Parathyroid adenoma (tissue), 2 donors: ENCODE data around the gene PALD1.

Experiments
- H2AFZ ChIP-seq: fragments of 300-600 bp; sonication (generic); one replicate; pipeline ENCODE4 v1.7.0; 2017; ENCODE audit warnings: antibody characterized with exemption, mild to moderate bottlenecking
- H3K27ac ChIP-seq: fragments of 300-600 bp; sonication (generic); one replicate; pipeline ENCODE4 v1.7.0; 2017
- H3K27me3 ChIP-seq: fragments of 300-600 bp; sonication (generic); one replicate; pipeline ENCODE4 v1.7.0; 2017; ENCODE audit warnings: low read length; ENCODE audit not compliant: control insufficient read depth, insufficient read depth
- H3K36me3 ChIP-seq: fragments of 300-600 bp; sonication (generic); one replicate; pipeline ENCODE4 v1.7.0; 2017; ENCODE audit warnings: low read length; ENCODE audit not compliant: control insufficient read depth, insufficient read depth
- H3K4me1 ChIP-seq: fragments of 300-600 bp; sonication (generic); one replicate; pipeline ENCODE4 v1.7.0; 2017; ENCODE audit warnings: control low read depth
- H3K4me2 ChIP-seq: fragments of 300-600 bp; sonication (generic); one replicate; pipeline ENCODE4 v1.7.0; 2017; ENCODE audit warnings: low read length
- H3K4me3 ChIP-seq: fragments of 300-600 bp; sonication (generic); one replicate; pipeline ENCODE4 v1.7.0; 2017; ENCODE audit warnings: low read depth, low read length
- H3K79me2 ChIP-seq: fragments of 300-600 bp; sonication (generic); one replicate; pipeline ENCODE4 v1.7.0; 2017; ENCODE audit warnings: control low read depth
- H3K9ac ChIP-seq: fragments of 300-600 bp; sonication (generic); one replicate; pipeline ENCODE4 v1.7.0; 2017; ENCODE audit warnings: mild to moderate bottlenecking
- H3K9me3 ChIP-seq: fragments of 300-600 bp; sonication (generic); one replicate; pipeline ENCODE4 v1.7.0; 2017; ENCODE audit warnings: low read length; ENCODE audit not compliant: control insufficient read depth
- TF ChIP-seq, protein P1 (sequence below): fragments of 300-600 bp; sonication (generic); IDR thresholded peaks from one replicate; pipeline ENCODE4 v1.7.0; 2017; ENCODE audit warnings: antibody characterized with exemption, mild to moderate bottlenecking
- donor health status: primary hyperparathyroidism.

Gene PALD1

GRCh38 chr10:70461397-70462348 is 16.9 kb upstream of the PALD1 start:
- Histone ChIP-seq H2AFZ (no peak overlapping the region), H3K4me3 (no peak overlapping the region), H3K36me3 (no peaks in the 10 kb centered on the region), H3K4me2 (no peak overlapping the region), H3K27ac (no peak overlapping the region), H3K4me1 (peaks cover 3% of the 10 kb centered on the region), H3K9ac (no peak overlapping the region), H3K9me3 (no peaks in the 10 kb centered on the region), H3K79me2 (no peaks in the 10 kb centered on the region), H3K27me3 (no peaks in the 10 kb centered on the region)
- TF ChIP-seq, protein P1, sequence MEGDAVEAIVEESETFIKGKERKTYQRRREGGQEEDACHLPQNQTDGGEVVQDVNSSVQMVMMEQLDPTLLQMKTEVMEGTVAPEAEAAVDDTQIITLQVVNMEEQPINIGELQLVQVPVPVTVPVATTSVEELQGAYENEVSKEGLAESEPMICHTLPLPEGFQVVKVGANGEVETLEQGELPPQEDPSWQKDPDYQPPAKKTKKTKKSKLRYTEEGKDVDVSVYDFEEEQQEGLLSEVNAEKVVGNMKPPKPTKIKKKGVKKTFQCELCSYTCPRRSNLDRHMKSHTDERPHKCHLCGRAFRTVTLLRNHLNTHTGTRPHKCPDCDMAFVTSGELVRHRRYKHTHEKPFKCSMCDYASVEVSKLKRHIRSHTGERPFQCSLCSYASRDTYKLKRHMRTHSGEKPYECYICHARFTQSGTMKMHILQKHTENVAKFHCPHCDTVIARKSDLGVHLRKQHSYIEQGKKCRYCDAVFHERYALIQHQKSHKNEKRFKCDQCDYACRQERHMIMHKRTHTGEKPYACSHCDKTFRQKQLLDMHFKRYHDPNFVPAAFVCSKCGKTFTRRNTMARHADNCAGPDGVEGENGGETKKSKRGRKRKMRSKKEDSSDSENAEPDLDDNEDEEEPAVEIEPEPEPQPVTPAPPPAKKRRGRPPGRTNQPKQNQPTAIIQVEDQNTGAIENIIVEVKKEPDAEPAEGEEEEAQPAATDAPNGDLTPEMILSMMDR, result peak; percentile 81

- H3K79me2 ChIP-seq, result no peaks in the 10 kb centered on the region
- H3K27ac ChIP-seq, result no peak overlapping the region
- TF ChIP-seq, protein P1, result no peak
- H3K4me1 ChIP-seq, result peaks cover 3% of the 10 kb centered on the region
- no peaks in the 10 kb centered on the region for H3K36me3 ChIP-seq
- no peaks in the 10 kb centered on the region for H3K9me3 ChIP-seq
- H3K4me2 ChIP-seq, result no peak overlapping the region
- no peaks in the 10 kb centered on the region for H3K27me3 ChIP-seq
- no peak overlapping the region for H2AFZ ChIP-seq
- H3K4me3 ChIP-seq, result no peak overlapping the region
- no peak overlapping the region for H3K9ac ChIP-seq
These were observed 16.1 kb upstream of the PALD1 start for GRCh38 chr10:70462349-70462984.

- H3K36me3 ChIP-seq, result no peaks in the 10 kb centered on the region
- TF ChIP-seq, protein P1, result no peak
These were observed 13.3 kb upstream of the PALD1 start for GRCh38 chr10:70465278-70465677.

GRCh38 chr10:70465832-70466231 is 12.7 kb upstream of the PALD1 start:
- TF ChIP-seq, protein P1, result no peak
- H3K27me3 ChIP-seq, result no peaks in the 10 kb centered on the region
- H3K4me1 ChIP-seq, result no peaks in the 10 kb centered on the region
- no peaks in the 10 kb centered on the region for H3K79me2 ChIP-seq
- no peak overlapping the region for H2AFZ ChIP-seq
- H3K36me3 ChIP-seq, result no peaks in the 10 kb centered on the region
- no peak overlapping the region for H3K9ac ChIP-seq
- H3K27ac ChIP-seq, result no peak overlapping the region
- no peak overlapping the region for H3K4me2 ChIP-seq
- H3K4me3 ChIP-seq, result no peak overlapping the region
- no peaks in the 10 kb centered on the region for H3K9me3 ChIP-seq

More at GRCh38 chr10:70465278-70465677, 13.3 kb upstream of the PALD1 start:
- Histone ChIP-seq H3K27me3 (no peaks in the 10 kb centered on the region), H3K9me3 (no peaks in the 10 kb centered on the region), H3K4me2 (no peak overlapping the region), H3K27ac (no peak overlapping the region), H3K9ac (no peak overlapping the region), H3K79me2 (no peaks in the 10 kb centered on the region), H2AFZ (no peak overlapping the region), H3K4me1 (no peaks in the 10 kb centered on the region), H3K4me3 (no peak overlapping the region)
